ENCODE measurements around the gene IMP4. TPM values are rescaled to one million over a fixed set of nuclear protein-coding genes. Genes with fewer than 3 reads are reported as not detected.

IMP4 gene
- polyA plus RNA-seq, 2 donors, result 42.7 to 74.4 TPM

DNA sequence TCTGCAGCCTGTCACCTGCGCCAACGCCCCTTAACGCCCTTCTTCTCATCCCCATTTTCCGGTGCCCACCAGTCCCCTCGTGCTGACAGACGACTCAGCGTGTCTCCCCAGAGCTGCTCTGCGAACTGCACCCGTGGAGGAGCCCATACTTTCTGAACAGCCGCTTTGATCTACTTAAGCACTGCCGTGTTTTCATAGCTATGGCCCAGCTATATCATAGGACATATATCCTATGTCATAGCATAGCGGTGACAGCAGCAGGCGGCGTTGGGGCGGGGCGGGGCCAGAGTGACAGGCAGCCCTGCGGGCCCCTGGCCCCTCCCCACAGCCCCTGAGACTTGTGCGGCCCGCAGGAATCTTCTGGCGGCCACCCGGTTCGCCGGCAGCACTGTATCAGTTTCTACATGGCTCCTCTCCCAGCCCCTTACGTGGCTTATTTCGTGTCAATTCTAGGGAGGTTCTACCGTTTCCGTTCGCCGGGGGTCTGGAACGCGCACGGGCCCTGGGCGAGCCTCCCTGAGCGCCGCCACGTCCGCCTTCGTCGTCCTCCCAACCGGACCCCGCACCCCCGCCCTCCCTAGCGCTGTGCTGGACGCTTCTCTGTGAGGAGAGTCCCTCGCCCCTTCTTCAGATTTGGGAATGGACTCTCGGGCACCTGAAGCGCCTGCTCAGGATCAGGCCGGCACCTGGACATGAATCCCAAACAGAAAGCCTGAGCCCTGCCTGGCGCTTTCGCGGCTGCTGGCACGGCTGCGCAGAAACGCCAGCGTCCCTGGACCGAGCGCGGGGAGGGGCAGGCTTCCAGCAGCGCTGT lies 48.6 kb downstream of the IMP4 start:
- H3K27ac ChIP-seq (ENCODE audit: low read depth in 2 of 2, low read length in 1 of 2), result peak overlapping the region; percentile 78 to 91
- H3K4me1 ChIP-seq (ENCODE audit: control insufficient read depth in 2 of 2, insufficient read depth in 2 of 2, low read length in 1 of 2), result peaks cover 0 to 4% of the 10 kb centered on the region in 2 donors
- 2% methylated on average over 59 of the region's 59 CpGs for WGBS, 2 donors
- no peaks in the 10 kb centered on the region for H3K36me3 ChIP-seq (ENCODE audit: control insufficient read depth in 2 of 2, insufficient read depth in 2 of 2, low read length in 1 of 2)
- H3K4me3 ChIP-seq (ENCODE audit: low read depth in 1 of 2, low read length in 2 of 2), result peak overlapping the region; percentile 69 to 72
- no peaks in the 10 kb centered on the region for H3K27me3 ChIP-seq (ENCODE audit: control insufficient read depth in 1 of 2, insufficient read depth in 2 of 2, low read length in 2 of 2)
- no peaks in the 10 kb centered on the region for H3K9me3 ChIP-seq (ENCODE audit: control insufficient read depth in 2 of 2, insufficient read depth in 1 of 2, low read depth in 1 of 2, low read length in 1 of 2)

DNA sequence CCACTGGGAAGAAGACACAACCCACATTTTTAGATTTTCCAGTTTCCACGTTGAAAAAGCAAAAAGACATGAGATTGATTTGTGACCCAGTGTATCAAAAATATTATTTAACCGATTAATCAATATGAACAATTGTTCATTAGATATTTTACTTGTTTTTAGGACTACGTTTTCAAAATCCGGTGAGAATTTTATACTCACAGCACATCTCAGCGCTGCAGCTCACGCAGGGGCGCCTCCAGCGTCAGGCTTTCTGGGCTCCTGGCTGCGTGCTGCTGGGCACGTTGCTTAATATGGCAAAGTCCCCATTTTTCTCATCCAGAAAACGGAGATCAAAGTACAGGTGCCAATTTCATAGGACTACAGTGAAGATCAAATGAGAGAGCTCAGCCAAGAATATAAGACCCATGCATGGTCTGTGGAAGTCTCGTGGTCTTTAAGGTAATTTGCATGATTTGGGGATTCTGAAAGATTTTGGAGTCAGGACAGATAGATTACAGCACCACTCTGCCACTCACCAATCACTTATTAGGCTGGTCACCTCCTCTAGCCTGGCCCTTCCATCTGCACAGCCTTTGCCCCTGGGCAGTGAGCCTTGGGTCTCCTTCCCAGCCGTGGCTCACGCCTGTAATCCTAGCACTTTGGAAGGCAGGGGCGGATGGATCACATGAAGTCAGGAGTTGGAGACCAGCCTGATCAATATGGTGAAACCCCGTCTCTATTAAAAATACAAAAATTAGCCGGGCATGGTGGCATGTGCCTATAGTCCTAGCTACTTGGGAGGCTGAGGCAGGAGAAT lies 49.4 kb downstream of the IMP4 start:
- 24 to 26% methylated on average over 17 of the region's 17 CpGs for WGBS, 2 donors
- Histone ChIP-seq H3K4me1 (ENCODE audit: control insufficient read depth in 2 of 2, insufficient read depth in 2 of 2, low read length in 1 of 2) (peaks cover 0 to 4% of the 10 kb centered on the region in 2 donors), H3K36me3 (ENCODE audit: control insufficient read depth in 2 of 2, insufficient read depth in 2 of 2, low read length in 1 of 2) (no peaks in the 10 kb centered on the region), H3K27me3 (ENCODE audit: control insufficient read depth in 1 of 2, insufficient read depth in 2 of 2, low read length in 2 of 2) (no peaks in the 10 kb centered on the region), H3K9me3 (ENCODE audit: control insufficient read depth in 2 of 2, insufficient read depth in 1 of 2, low read depth in 1 of 2, low read length in 1 of 2) (no peaks in the 10 kb centered on the region), H3K27ac (ENCODE audit: low read depth in 2 of 2, low read length in 1 of 2) (peak overlapping the region; percentile 78 to 91), H3K4me3 (ENCODE audit: low read depth in 1 of 2, low read length in 2 of 2) (peak overlapping the region; percentile 69 to 72)

DNA sequence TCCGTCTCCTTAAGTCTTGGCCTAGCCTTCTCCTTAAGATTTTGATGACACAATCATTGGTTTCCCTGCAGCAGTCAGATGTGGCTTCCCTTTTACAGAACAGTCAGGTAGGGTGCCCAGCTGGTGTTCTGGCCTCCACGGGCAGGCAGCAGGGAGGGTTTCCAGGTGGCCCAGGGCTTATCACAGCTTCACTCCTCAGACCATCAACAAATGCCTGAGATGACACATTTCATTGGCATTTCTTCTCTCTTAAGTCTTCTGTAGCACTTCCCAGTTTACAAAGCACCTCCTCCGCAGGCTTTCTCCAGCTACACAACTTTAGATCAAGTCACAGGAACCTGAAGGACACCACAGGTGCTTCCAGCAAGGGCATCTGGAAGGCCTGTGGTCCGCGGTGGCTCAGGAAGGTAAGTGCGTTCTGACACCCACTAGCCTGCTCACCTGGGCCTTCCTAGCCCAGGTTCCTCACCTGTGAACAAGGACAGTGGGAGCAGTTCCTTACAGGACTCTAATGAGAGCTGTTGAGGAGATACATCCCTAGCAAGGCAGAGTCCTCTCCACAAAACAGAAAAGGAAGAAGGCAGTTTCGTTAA lies 50.7 kb downstream of the IMP4 start:
- Histone ChIP-seq H3K4me1 (ENCODE audit: control insufficient read depth in 2 of 2, insufficient read depth in 2 of 2, low read length in 1 of 2) (peaks cover 0 to 4% of the 10 kb centered on the region in 2 donors), H3K27ac (ENCODE audit: low read depth in 2 of 2, low read length in 1 of 2) (no peak overlapping the region), H3K4me3 (ENCODE audit: low read depth in 1 of 2, low read length in 2 of 2) (no peak overlapping the region), H3K9me3 (ENCODE audit: control insufficient read depth in 2 of 2, insufficient read depth in 1 of 2, low read depth in 1 of 2, low read length in 1 of 2) (no peaks in the 10 kb centered on the region), H3K36me3 (ENCODE audit: control insufficient read depth in 2 of 2, insufficient read depth in 2 of 2, low read length in 1 of 2) (no peaks in the 10 kb centered on the region), H3K27me3 (ENCODE audit: control insufficient read depth in 1 of 2, insufficient read depth in 2 of 2, low read length in 2 of 2) (no peaks in the 10 kb centered on the region)
- WGBS, 2 donors, result 93% methylated on average over 7 of the region's 7 CpGs

Other genes starting within 250 kb of the IMP4 start
- not detected for gene POTEF, start 213.7 kb upstream of the IMP4 start, polyA plus RNA-seq
- 1 to 10 TPM; 1.0 to 1.1 TPM for gene CCDC74B, start 197.8 kb upstream of the IMP4 start, polyA plus RNA-seq
- 10 to 100 TPM; 29.7 to 32.2 TPM for gene SMPD4, start 161.3 kb upstream of the IMP4 start, polyA plus RNA-seq
- 100 to 1,000 TPM; 169 to 208 TPM for gene MZT2B, start 160.6 kb upstream of the IMP4 start, polyA plus RNA-seq
- gene TUBA3E, start 144.5 kb upstream of the IMP4 start, polyA plus RNA-seq, result under 1 TPM in 1 of 2 donors, not detected in 1; 0.04 TPM
- 10 to 100 TPM; 20.5 to 32.5 TPM for gene PTPN18, start 13.2 kb downstream of the IMP4 start, polyA plus RNA-seq
- gene POTEI, start 166.4 kb downstream of the IMP4 start, polyA plus RNA-seq, result not detected
- not detected for gene CFC1B, start 178.3 kb downstream of the IMP4 start, polyA plus RNA-seq